AG09319 (cell line): Measurements from ENCODE around the gene NLRX1.

ENCODE experiments used
- DNase-seq: peaks from one replicate; pipeline ENCODE4 v3.0.0-alpha.2; 2010; ENCODE audit warnings: low read depth; ENCODE audit errors: extremely low read depth
- TF ChIP-seq, protein P1 (sequence below): IDR thresholded peaks from 2 replicates; pipeline ENCODE4 v1.5.1; 2011; ENCODE audit warnings: low read depth, mild to moderate bottlenecking, inconsistent platforms, low read length, moderate library complexity

NLRX1 gene, protein sequence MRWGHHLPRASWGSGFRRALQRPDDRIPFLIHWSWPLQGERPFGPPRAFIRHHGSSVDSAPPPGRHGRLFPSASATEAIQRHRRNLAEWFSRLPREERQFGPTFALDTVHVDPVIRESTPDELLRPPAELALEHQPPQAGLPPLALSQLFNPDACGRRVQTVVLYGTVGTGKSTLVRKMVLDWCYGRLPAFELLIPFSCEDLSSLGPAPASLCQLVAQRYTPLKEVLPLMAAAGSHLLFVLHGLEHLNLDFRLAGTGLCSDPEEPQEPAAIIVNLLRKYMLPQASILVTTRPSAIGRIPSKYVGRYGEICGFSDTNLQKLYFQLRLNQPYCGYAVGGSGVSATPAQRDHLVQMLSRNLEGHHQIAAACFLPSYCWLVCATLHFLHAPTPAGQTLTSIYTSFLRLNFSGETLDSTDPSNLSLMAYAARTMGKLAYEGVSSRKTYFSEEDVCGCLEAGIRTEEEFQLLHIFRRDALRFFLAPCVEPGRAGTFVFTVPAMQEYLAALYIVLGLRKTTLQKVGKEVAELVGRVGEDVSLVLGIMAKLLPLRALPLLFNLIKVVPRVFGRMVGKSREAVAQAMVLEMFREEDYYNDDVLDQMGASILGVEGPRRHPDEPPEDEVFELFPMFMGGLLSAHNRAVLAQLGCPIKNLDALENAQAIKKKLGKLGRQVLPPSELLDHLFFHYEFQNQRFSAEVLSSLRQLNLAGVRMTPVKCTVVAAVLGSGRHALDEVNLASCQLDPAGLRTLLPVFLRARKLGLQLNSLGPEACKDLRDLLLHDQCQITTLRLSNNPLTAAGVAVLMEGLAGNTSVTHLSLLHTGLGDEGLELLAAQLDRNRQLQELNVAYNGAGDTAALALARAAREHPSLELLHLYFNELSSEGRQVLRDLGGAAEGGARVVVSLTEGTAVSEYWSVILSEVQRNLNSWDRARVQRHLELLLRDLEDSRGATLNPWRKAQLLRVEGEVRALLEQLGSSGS

GRCh38 chr11:119168471-119169281 lies at the start of gene NLRX1:
Gene NLRX1 (plus strand): TSS chr11:119168725. CDS start chr11:119171404, 2,679 bp downstream.
- TF ChIP-seq, protein P1, sequence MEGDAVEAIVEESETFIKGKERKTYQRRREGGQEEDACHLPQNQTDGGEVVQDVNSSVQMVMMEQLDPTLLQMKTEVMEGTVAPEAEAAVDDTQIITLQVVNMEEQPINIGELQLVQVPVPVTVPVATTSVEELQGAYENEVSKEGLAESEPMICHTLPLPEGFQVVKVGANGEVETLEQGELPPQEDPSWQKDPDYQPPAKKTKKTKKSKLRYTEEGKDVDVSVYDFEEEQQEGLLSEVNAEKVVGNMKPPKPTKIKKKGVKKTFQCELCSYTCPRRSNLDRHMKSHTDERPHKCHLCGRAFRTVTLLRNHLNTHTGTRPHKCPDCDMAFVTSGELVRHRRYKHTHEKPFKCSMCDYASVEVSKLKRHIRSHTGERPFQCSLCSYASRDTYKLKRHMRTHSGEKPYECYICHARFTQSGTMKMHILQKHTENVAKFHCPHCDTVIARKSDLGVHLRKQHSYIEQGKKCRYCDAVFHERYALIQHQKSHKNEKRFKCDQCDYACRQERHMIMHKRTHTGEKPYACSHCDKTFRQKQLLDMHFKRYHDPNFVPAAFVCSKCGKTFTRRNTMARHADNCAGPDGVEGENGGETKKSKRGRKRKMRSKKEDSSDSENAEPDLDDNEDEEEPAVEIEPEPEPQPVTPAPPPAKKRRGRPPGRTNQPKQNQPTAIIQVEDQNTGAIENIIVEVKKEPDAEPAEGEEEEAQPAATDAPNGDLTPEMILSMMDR = peak; percentile 92
- peak; percentile 66 for DNase-seq

DNA sequence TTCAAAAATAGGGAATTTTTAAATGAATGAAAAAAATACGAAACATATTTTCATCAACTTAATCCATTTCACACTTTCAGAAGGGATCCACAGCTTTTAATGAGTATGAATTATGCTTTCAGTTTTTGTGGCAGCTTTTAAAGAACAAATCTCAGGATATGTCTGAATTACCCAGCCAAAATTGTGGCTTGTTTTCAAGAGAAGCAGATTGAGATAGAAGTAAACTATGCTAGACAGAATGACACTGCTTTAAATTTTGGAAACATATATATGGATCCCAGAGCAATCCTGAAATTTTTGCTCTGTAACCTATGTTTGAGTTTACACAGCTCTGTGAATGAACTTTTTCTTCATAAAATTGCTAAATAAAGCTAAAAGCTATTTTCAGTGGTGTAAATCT lies 49.6 kb upstream of the NLRX1 start:
- no peak for DNase-seq

DNA sequence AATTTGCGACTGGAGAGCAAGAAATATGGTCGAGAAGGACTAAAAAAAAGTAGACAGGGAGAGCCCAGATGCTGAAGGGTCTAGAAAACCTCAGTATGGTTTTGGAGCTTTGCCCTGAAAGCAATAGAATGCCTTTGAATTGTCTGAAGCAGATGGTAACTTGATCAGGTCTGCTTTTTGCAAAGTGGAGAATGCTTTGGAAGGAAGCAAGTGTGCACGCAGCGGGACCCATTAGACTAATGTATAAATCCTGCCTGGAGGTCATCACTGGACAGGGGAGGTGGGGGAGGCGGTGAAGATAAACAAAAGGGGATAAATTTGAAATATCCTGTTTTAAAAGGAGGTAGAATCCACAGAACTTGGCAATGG lies 47.9 kb upstream of the NLRX1 start:
- TF ChIP-seq, protein P1 = no peak
- peak; percentile 29 for DNase-seq

More for the DNA sequence above, 49.6 kb upstream of the NLRX1 start:
- TF ChIP-seq, protein P1 = no peak

DNA sequence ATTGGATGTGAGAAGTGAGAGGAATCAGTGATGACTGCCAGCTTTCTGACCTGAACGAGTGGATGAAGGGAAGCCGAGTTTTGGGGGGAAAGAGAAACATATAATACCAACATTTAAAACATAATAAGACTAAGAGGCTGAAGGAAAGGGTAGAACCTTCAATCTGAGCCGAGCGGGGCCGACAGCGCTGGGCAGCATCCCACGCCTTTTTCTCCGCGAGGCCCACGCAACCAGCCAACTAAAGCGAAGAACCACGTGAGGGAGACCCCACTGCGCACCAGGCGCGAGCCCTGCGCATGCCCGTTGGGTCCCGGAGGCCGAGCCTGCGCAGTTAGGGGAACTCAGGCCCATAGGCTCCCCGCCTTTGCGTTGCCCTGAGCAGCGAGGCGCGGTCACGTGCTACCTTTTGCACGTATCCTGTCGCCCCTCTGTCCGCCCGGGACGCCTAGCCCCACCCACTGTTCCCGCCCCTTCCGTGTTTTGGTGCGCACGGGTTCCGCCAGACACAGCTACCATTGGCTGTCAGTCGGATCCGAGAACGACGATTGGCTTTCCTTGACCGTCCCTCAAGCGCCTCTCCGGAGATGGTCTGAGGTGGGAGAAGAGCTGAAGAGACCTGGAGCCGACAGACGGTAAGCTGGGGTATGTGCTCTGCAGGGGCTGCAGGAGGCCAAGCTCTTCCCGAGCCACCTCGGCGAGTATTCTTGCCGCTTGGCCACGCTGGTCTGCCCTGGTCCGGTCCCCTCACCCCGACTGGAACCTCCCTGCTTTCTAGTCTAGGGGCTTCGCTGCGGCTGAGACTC lies 47.3 kb upstream of the NLRX1 start, which contains the start of gene HINFP:
Gene HINFP, plus strand, starts transcription at position 573 of the 803 bp plus-strand sequence. CDS start 5,365 bp downstream, outside the sequence.
- TF ChIP-seq, protein P1 = no peak
- DNase-seq = peak; percentile 95

DNA sequence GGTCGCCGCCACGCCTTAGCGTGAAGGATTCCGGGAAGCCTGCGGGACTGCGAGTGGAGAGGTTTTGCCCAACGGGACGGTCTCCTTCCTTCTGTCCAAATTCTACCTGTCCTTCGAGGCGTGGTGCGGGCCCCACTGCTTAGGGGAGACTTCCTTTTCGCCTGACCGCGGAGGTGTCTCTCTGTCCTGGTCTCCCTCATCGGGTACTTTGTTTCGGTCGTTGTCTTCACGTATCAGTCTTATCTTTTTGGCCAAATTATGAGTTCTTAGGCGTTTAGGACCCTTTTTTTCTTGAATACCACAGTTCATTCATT lies 46.8 kb upstream of the NLRX1 start:
- TF ChIP-seq, protein P1 = no peak
- no peak for DNase-seq

DNA sequence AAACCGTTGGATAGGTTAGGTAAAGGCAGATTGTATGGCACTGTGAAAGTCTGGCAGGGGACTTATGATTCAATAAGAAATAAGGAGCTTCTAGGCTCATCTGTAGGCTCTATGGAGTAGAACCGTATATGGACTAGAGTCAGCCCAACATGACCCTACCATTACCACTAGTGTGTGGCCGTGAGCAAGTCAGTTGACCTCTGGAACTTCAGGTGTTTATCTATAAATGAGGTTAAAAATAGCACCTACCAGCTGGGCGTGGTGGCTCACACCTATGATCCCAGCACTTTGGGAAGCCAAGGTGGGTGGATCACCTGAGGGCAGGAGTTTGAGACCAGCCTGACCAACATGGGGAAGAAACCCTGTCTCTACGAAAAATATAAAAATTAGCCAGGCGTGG lies 42.7 kb upstream of the NLRX1 start:
- TF ChIP-seq, protein P1 = no peak
- DNase-seq = no peak
